GOT3 (cell line): Measurements from ENCODE around the gene PLIN5.

Experiments
- DNase-seq: peaks from one replicate; lab custom pipeline; 2025; ENCODE audit warnings: mixed read lengths; lab: John Stamatoyannopoulos, UW

The PLIN5 gene

GRCh38 chr19:4505570-4506448 lies 29.2 kb downstream of the PLIN5 start:
- DNase-seq: no peak

GRCh38 chr19:4504891-4505569 lies 30.0 kb downstream of the PLIN5 start:
- DNase-seq: no peak

- DNase-seq: no peak
Observed at GRCh38 chr19:4504297-4504701, 30.7 kb downstream of the PLIN5 start.

GRCh38 chr19:4503825-4504170 lies 31.2 kb downstream of the PLIN5 start:
- no peak for DNase-seq

- DNase-seq: no peak
Observed at GRCh38 chr19:4503132-4503824, 31.7 kb downstream of the PLIN5 start.

GRCh38 chr19:4502282-4503131 lies 32.5 kb downstream of the PLIN5 start:
- no peak for DNase-seq

- no peak for DNase-seq
Observed at GRCh38 chr19:4501691-4502090, 33.3 kb downstream of the PLIN5 start.

- DNase-seq: no peak
Observed at GRCh38 chr19:4500841-4501591, 34.0 kb downstream of the PLIN5 start.

- no peak for DNase-seq
Observed at GRCh38 chr19:4499855-4500254, 35.2 kb downstream of the PLIN5 start.

GRCh38 chr19:4499318-4499717 lies 35.7 kb downstream of the PLIN5 start:
- no peak for DNase-seq

- DNase-seq: no peak
Observed at GRCh38 chr19:4498694-4499093, 36.3 kb downstream of the PLIN5 start.

- no peak for DNase-seq
Observed at GRCh38 chr19:4497770-4498389, 37.1 kb downstream of the PLIN5 start.

GRCh38 chr19:4496304-4496703 lies 38.7 kb downstream of the PLIN5 start:
- DNase-seq: no peak

GRCh38 chr19:4495471-4495870 lies 39.6 kb downstream of the PLIN5 start:
- no peak for DNase-seq

GRCh38 chr19:4494691-4495064 lies 40.3 kb downstream of the PLIN5 start:
- DNase-seq: no peak

- DNase-seq: no peak
Observed at GRCh38 chr19:4493929-4494690, 40.9 kb downstream of the PLIN5 start.

- DNase-seq: no peak
Observed at GRCh38 chr19:4493104-4493928, 41.7 kb downstream of the PLIN5 start.

- no peak for DNase-seq
Observed at GRCh38 chr19:4492337-4493103, 42.5 kb downstream of the PLIN5 start.
